GM20000 (cell line): ENCODE measurements around the gene FAM9C.

Experiments
- DNase-seq: peaks from one replicate; pipeline ENCODE4 v3.0.0; 2012; ENCODE audit warnings: low spot score
- CTCF ChIP-seq: IDR thresholded peaks from 2 replicates; pipeline ENCODE4 v1.5.1; 2012; ENCODE audit warnings: mild to moderate bottlenecking, control low read depth; ENCODE audit errors: extremely low read depth, missing control alignments

Gene FAM9C

GRCh38 chrX:13044441-13044840 is at the start of gene FAM9C:
Gene FAM9C (minus strand): TSS chrX:13044620. CDS start chrX:13043789, 831 bp downstream.
- no peak for DNase-seq
- no peak for TF ChIP-seq CTCF

- no peak for TF ChIP-seq CTCF
- DNase-seq, result no peak
Observed at GRCh38 chrX:13093529-13094140, 49.2 kb upstream of the FAM9C start.

- DNase-seq, result peak; percentile 23
- TF ChIP-seq CTCF, result peak; percentile 18
Observed at GRCh38 chrX:13092455-13092941, 48.1 kb upstream of the FAM9C start.

GRCh38 chrX:13091111-13091765 is 46.8 kb upstream of the FAM9C start:
- TF ChIP-seq CTCF, result no peak
- peak; percentile 9 for DNase-seq

- no peak for DNase-seq
- no peak for TF ChIP-seq CTCF
Observed at GRCh38 chrX:13090339-13091110, 46.1 kb upstream of the FAM9C start.

- no peak for TF ChIP-seq CTCF
- DNase-seq, result no peak
Observed at GRCh38 chrX:13090027-13090338, 45.6 kb upstream of the FAM9C start.

GRCh38 chrX:13088156-13088487 is 43.7 kb upstream of the FAM9C start:
- DNase-seq, result no peak
- TF ChIP-seq CTCF, result no peak
